GM23338 (cell line): ENCODE results near the gene SUCLG2. TPM values are rescaled to one million over a fixed set of nuclear protein-coding genes. Genes with fewer than 3 reads are reported as not detected.

Source experiments
- ATAC-seq: fragments of 200-7000 bp; cut with Tn5 transposase; 3 replicates; pipeline ENCODE4 v1.9.1; 2020
- DNase-seq: peaks from one replicate; pipeline ENCODE4 v3.0.0-alpha.2; 2015; ENCODE audit warnings: low spot score
- H2AFZ ChIP-seq: fragments of 200-600 bp; sonication (generic); 2 replicates; pipeline ENCODE4 v1.8.0; 2016; ENCODE audit warnings: antibody characterized with exemption, mild to moderate bottlenecking, moderate library complexity
- H3F3A ChIP-seq: fragments of 200-600 bp; sonication (generic); replicated peaks from 2 replicates; pipeline ENCODE4 v1.8.0; 2017; ENCODE audit warnings: antibody characterized with exemption, mixed run types, low read depth
- H3K27ac ChIP-seq: fragments of 200-600 bp; sonication (generic); 2 replicates; pipeline ENCODE4 v1.6.1; 2016; ENCODE audit warnings: low read depth
- H3K27me3 ChIP-seq: fragments of 200-600 bp; sonication (generic); 2 replicates; pipeline ENCODE4 v1.8.0; 2016; ENCODE audit warnings: mild to moderate bottlenecking, mixed run types, moderate library complexity; ENCODE audit not compliant: insufficient read depth
- H3K36me3 ChIP-seq: fragments of 200-600 bp; sonication (generic); 2 replicates; pipeline ENCODE4 v1.8.0; 2016; ENCODE audit warnings: mild to moderate bottlenecking; ENCODE audit not compliant: insufficient read depth
- H3K4me1 ChIP-seq: fragments of 200-600 bp; sonication (generic); 2 replicates; pipeline ENCODE4 v1.8.0; 2016; ENCODE audit warnings: mild to moderate bottlenecking, moderate library complexity; ENCODE audit not compliant: insufficient read depth
- H3K4me2 ChIP-seq: fragments of 200-600 bp; sonication (generic); 2 replicates; pipeline ENCODE4 v1.7.1; 2017; ENCODE audit warnings: mixed run types
- H3K4me3 ChIP-seq: fragments of 200-600 bp; sonication (generic); 2 replicates; pipeline ENCODE4 v1.6.1; 2016; ENCODE audit warnings: mixed run types
- H3K79me2 ChIP-seq: fragments of 200-600 bp; sonication (generic); replicated peaks from 2 replicates; pipeline ENCODE4 v1.8.0; 2017; ENCODE audit warnings: mild to moderate bottlenecking; ENCODE audit not compliant: insufficient read depth
- H3K9me2 ChIP-seq: fragments of 200-600 bp; sonication (generic); 2 replicates; pipeline ENCODE4 v1.8.0; 2017; ENCODE audit not compliant: insufficient read depth
- H4K20me1 ChIP-seq: fragments of 200-600 bp; sonication (generic); replicated peaks from 2 replicates; pipeline ENCODE4 v1.8.0; 2017; ENCODE audit warnings: mild to moderate bottlenecking; ENCODE audit not compliant: insufficient read depth
- H3K27ac Mint-ChIP-seq: 2 replicates; pipeline ENCODE4 v1.8.0; 2020; ENCODE audit warnings: inconsistent platforms, mild to moderate bottlenecking, moderate library complexity, mixed read lengths
- H3K27me3 Mint-ChIP-seq: 3 replicates; pipeline ENCODE4 v1.8.0; 2022; ENCODE audit warnings: low read depth, mild to moderate bottlenecking, moderate library complexity, mixed read lengths, inconsistent platforms; ENCODE audit not compliant: insufficient read depth, poor library complexity
- H3K36me3 Mint-ChIP-seq: 3 replicates; pipeline ENCODE4 v1.8.0; 2021; ENCODE audit warnings: low read depth, mild to moderate bottlenecking, inconsistent platforms, moderate library complexity, mixed read lengths
- H3K4me1 Mint-ChIP-seq: 3 replicates; pipeline ENCODE4 v1.8.0; 2020; ENCODE audit warnings: mild to moderate bottlenecking, inconsistent platforms, mixed read lengths
- H3K4me3 Mint-ChIP-seq: 3 replicates; pipeline ENCODE4 v1.8.0; 2021; ENCODE audit warnings: moderate library complexity, mild to moderate bottlenecking, inconsistent platforms, mixed read lengths
- H3K9me3 Mint-ChIP-seq: 3 replicates; pipeline ENCODE4 v1.8.0; 2020; ENCODE audit warnings: moderate library complexity, mild to moderate bottlenecking, inconsistent platforms, mixed read lengths
- CREB1 ChIP-seq: fragments of 250-450 bp; sonication (Bioruptor Pico); IDR thresholded peaks from 2 replicates; pipeline ENCODE4 v1.5.0; 2020; ENCODE audit warnings: low read depth, mild to moderate bottlenecking, moderate library complexity
- CTCF ChIP-seq, 2 experiments: fragments of 200-600 bp in 1 of 2; sonication (generic) in 1 of 2; conservative IDR thresholded peaks; 2 replicates each; pipeline versions ENCODE4 v1.5.1 to v1.6.1; 2016 to 2017; ENCODE audit warnings: antibody characterized with exemption in 2 of 2, low read depth in 2 of 2, mild to moderate bottlenecking in 2 of 2, moderate library complexity in 1 of 2
- EZH2 ChIP-seq: fragments of 200-600 bp; sonication (generic); IDR thresholded peaks from one replicate; pipeline ENCODE4 v1.8.0; 2017; ENCODE audit warnings: antibody characterized with exemption, mild to moderate bottlenecking, low read depth; ENCODE audit not compliant: unreplicated experiment
- EZH2phosphoT487 ChIP-seq: fragments of 200-600 bp; sonication (generic); IDR thresholded peaks from one replicate; pipeline ENCODE4 v1.8.1; 2018; ENCODE audit warnings: antibody characterized with exemption; ENCODE audit not compliant: unreplicated experiment
- JUNB ChIP-seq: IDR thresholded peaks from one replicate; pipeline ENCODE4 v1.6.1; 2016; ENCODE audit warnings: antibody characterized with exemption; ENCODE audit not compliant: unreplicated experiment
- NANOG ChIP-seq: IDR thresholded peaks from 2 replicates; pipeline ENCODE4 v1.6.1; 2016; ENCODE audit warnings: antibody characterized with exemption, borderline replicate concordance
- POLR2AphosphoS5 ChIP-seq: IDR thresholded peaks from 2 replicates; pipeline ENCODE4 v1.6.1; 2016; ENCODE audit warnings: antibody characterized with exemption, low read depth
- STAT1 ChIP-seq: IDR thresholded peaks from one replicate; pipeline ENCODE4 v1.6.1; 2016; ENCODE audit warnings: antibody characterized with exemption; ENCODE audit not compliant: unreplicated experiment
- ZNF114 ChIP-seq: fragments of 250-450 bp; sonication (Bioruptor Pico); IDR thresholded peaks from 2 replicates; pipeline ENCODE4 v1.5.0; 2020; ENCODE audit warnings: mild to moderate bottlenecking, moderate library complexity
- ZNF331 ChIP-seq: fragments of 250-450 bp; sonication (Bioruptor Pico); IDR thresholded peaks from 2 replicates; pipeline ENCODE4 v1.5.0; 2020; ENCODE audit warnings: low read depth, mild to moderate bottlenecking, moderate library complexity
- polyA plus RNA-seq: library from polyadenylated mRNA; unstranded; fragments of >200 nt; fragmentation: Nextera tagmentation; extraction: Ambion mirVana; gene quantifications from 2 replicates; pipeline ENCODE4 v1.2.1, GENCODE V29; 2016
- total RNA-seq: library from RNA; depleted of rRNA; stranded (reverse); fragments of >200 nt; shearing (Covaris generic); gene quantifications from 2 replicates; pipeline ENCODE4 v1.2.3, GENCODE V29; 2014
- TF ChIP-seq, protein P1 (sequence below): IDR thresholded peaks from one replicate; pipeline ENCODE4 v1.6.1; 2018; ENCODE audit warnings: antibody characterized with exemption; ENCODE audit not compliant: unreplicated experiment
- TF ChIP-seq, protein P2 (sequence below): IDR thresholded peaks from 2 replicates; pipeline ENCODE4 v1.6.1; 2016; ENCODE audit warnings: antibody characterized with exemption

SUCLG2 gene
- total and polyA plus RNA-seq, 2 experiments from 2014 or later: 29.3 to 39.0 TPM

DNA sequence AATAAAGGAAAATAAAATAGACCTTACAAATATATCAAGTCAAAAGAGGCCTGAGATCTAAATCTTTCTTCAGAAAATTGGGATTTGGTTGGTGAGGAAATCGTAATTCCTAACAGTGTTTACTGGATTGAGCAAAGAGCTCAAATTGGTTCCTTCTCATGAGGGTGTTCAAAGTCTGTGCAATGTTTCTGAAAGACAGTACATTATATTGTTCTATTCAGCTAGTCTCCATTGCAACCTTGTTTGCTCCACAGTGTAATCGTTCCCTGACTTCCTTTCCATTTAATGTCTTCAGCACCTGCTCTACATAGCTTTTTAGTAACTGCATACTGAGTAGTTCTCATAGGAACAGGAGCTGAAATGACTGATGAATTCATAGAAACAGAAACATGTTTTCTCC, 326.8 kb downstream of the SUCLG2 start:
- H3K4me2 ChIP-seq: no peak overlapping the region
- H3K27ac ChIP-seq: no peak overlapping the region
- Mint-ChIP-seq H3K4me1 (peaks cover 3% of the 10 kb centered on the region; the same call in 1 of the 3 replicates), H3K27me3 (no peaks in the 10 kb centered on the region), H3K4me3 (no peak overlapping the region), H3K9me3 (no peaks in the 10 kb centered on the region), H3K36me3 (no peaks in the 10 kb centered on the region), H3K27ac (no peak overlapping the region)
- DNase-seq (no peak), ATAC-seq (no peak)
- no peak overlapping the region for H2AFZ ChIP-seq
- no peaks in the 10 kb centered on the region for H3K27me3 ChIP-seq
- H3K79me2 ChIP-seq: no peaks in the 10 kb centered on the region
- no peaks in the 10 kb centered on the region for H3F3A ChIP-seq
- 0 out of 2 replicates have a peak, but pooled peaks cover 5% of the 10 kb centered on the region for H3K9me2 ChIP-seq
- H4K20me1 ChIP-seq: no peaks in the 10 kb centered on the region
- TF ChIP-seq CTCF (conservative IDR thresholded peaks at IDR 0.05; ENCODE audit: low read depth in 2 of 2): no peak
- TF ChIP-seq EZH2: no peak
- no peak for TF ChIP-seq NANOG
- no peak for TF ChIP-seq CREB1 (CRISPR knock-in tag)
- TF ChIP-seq ZNF331: no peak
- TF ChIP-seq EZH2phosphoT487: no peak
- no peak for TF ChIP-seq STAT1
- TF ChIP-seq ZNF114: no peak
- TF ChIP-seq JUNB: no peak
- TF ChIP-seq POLR2AphosphoS5: no peak
- TF ChIP-seq, protein P1, sequence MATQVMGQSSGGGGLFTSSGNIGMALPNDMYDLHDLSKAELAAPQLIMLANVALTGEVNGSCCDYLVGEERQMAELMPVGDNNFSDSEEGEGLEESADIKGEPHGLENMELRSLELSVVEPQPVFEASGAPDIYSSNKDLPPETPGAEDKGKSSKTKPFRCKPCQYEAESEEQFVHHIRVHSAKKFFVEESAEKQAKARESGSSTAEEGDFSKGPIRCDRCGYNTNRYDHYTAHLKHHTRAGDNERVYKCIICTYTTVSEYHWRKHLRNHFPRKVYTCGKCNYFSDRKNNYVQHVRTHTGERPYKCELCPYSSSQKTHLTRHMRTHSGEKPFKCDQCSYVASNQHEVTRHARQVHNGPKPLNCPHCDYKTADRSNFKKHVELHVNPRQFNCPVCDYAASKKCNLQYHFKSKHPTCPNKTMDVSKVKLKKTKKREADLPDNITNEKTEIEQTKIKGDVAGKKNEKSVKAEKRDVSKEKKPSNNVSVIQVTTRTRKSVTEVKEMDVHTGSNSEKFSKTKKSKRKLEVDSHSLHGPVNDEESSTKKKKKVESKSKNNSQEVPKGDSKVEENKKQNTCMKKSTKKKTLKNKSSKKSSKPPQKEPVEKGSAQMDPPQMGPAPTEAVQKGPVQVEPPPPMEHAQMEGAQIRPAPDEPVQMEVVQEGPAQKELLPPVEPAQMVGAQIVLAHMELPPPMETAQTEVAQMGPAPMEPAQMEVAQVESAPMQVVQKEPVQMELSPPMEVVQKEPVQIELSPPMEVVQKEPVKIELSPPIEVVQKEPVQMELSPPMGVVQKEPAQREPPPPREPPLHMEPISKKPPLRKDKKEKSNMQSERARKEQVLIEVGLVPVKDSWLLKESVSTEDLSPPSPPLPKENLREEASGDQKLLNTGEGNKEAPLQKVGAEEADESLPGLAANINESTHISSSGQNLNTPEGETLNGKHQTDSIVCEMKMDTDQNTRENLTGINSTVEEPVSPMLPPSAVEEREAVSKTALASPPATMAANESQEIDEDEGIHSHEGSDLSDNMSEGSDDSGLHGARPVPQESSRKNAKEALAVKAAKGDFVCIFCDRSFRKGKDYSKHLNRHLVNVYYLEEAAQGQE: no peak
- TF ChIP-seq, protein P2, sequence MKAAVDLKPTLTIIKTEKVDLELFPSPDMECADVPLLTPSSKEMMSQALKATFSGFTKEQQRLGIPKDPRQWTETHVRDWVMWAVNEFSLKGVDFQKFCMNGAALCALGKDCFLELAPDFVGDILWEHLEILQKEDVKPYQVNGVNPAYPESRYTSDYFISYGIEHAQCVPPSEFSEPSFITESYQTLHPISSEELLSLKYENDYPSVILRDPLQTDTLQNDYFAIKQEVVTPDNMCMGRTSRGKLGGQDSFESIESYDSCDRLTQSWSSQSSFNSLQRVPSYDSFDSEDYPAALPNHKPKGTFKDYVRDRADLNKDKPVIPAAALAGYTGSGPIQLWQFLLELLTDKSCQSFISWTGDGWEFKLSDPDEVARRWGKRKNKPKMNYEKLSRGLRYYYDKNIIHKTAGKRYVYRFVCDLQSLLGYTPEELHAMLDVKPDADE: no peak
- no peaks in the 10 kb centered on the region for H3K36me3 ChIP-seq
- no peak overlapping the region for H3K4me3 ChIP-seq
- no peaks in the 10 kb centered on the region for H3K4me1 ChIP-seq
